Vagina (tissue), 2 donors: ENCODE data around the gene HSPE1.

ENCODE experiments used
- CTCF ChIP-seq, 3 experiments: fragments of 450-650 bp in 2 of 3; fragments of 200-600 bp in 1 of 3; sonication (generic) in 1 of 3; IDR thresholded peaks; one replicate each; pipeline ENCODE4 v1.5.1; 2017 to 2019; ENCODE audit warnings: antibody characterized with exemption in 3 of 3, mild to moderate bottlenecking in 2 of 3, moderate library complexity in 2 of 3
- POLR2A ChIP-seq, 2 donors: fragments of 450-650 bp; IDR thresholded peaks; one replicate each; pipeline ENCODE4 v1.6.1; 2017; ENCODE audit warnings: antibody characterized with exemption in 2 of 2, mild to moderate bottlenecking in 2 of 2, moderate library complexity in 2 of 2
- POLR2AphosphoS5 ChIP-seq, 2 donors: sonication (generic); formaldehyde crosslinking; IDR thresholded peaks; one replicate each; pipeline ENCODE4 v1.9.0; 2017; ENCODE audit warnings: antibody characterized with exemption in 2 of 2, mild to moderate bottlenecking in 2 of 2, low read depth in 1 of 2; ENCODE audit not compliant: insufficient read depth in 1 of 2

DNA sequence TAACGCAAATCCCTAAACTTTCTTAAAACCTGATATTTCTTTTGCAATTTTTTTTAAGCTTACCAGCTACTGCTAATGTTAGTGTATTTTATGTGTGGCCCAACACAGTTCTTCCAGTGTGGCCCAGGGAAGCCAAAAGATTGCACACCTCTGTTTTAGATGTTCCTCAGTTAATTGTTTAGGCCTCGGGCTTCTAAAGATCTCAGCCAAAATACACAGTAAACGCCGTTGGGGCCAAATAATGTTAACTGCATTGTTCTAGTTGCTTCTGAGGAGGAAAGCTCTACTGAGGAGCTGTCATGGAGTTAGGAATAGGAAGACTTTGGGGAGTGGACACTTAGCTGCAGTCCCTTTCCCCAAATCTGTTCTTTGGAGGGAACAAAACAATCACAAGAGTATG lies 2.0 kb downstream of the HSPE1 start:
- no peak for TF ChIP-seq POLR2AphosphoS5 (IDR thresholded peaks at IDR 0.05; ENCODE audit: insufficient read depth in 1 of 2, low read depth in 1 of 2)
- TF ChIP-seq CTCF (IDR thresholded peaks at IDR 0.05), result no peak
- TF ChIP-seq POLR2A (IDR thresholded peaks at IDR 0.05), result no peak
